ENCODE measurements around the gene XRN1. TPM values are rescaled to one million over a fixed set of nuclear protein-coding genes. Genes with fewer than 3 reads are reported as not detected.
"Not testable (repeated sequence)": the region's sequence is repeated elsewhere in the genome, so short reads cannot be mapped to it uniquely, and the experiment has no call there.

The XRN1 gene
- polyA plus RNA-seq, 6 donors from 2014 or later: 42.0 to 72.6 (median 65.9) TPM

DNA sequence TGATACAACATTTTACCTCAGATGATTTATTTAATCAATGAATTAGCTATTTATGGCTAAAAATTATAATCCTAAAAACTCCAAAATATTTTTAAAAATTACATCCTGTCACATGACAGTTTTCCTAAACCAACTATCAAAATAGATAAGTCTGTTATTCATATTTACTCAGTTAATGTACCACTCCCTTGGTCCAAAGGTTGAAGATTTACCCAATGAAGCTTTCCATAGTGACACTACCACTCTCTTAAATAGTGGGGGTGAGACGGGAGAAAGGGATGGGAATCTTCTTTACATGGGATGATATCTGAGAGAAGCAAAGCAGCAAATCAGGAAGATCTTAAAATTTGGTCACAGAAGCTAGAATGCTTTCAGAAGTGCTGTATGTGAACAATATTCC lies 30.5 kb downstream of the XRN1 start:
- Mint-ChIP-seq H3K4me1 (no peaks in the 10 kb centered on the region), H3K27ac (no peak overlapping the region), H3K4me3 (no peak overlapping the region), H3K36me3 (peaks cover 28 to 37% of the 10 kb centered on the region in 2 donors), H3K27me3 (no peaks in the 10 kb centered on the region), H3K9me3 (no peaks in the 10 kb centered on the region)
- ATAC-seq (ENCODE audit: low read depth in 2 of 2) (no peak), DNase-seq (no peak)

DNA sequence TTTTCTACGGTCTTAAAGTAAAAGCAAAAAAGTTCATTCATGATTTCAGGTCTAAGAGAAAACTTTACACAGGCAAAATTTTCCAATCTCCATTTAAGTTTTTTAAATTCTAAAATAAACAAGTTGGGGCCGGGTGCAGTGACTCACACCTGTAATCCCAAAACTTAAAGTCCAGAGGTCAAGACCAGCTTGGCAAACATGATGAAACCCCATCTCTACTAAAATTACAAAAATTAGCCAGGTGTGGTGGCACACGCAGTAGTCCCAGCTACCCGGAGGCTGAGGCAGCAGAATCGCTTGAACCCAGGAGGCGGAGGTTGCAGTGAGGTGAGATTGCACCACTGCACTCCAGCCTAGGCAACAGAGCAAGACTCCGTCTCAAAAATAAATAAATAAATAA lies 47.3 kb downstream of the XRN1 start:
- not testable (repeated sequence) for ATAC-seq (ENCODE audit: low read depth in 2 of 2); H3K4me3 Mint-ChIP-seq; DNase-seq; H3K9me3 Mint-ChIP-seq; H3K27me3 Mint-ChIP-seq; H3K4me1 Mint-ChIP-seq; H3K27ac Mint-ChIP-seq
- peaks cover 32 to 52% of the 10 kb centered on the region in 2 donors for H3K36me3 Mint-ChIP-seq

DNA sequence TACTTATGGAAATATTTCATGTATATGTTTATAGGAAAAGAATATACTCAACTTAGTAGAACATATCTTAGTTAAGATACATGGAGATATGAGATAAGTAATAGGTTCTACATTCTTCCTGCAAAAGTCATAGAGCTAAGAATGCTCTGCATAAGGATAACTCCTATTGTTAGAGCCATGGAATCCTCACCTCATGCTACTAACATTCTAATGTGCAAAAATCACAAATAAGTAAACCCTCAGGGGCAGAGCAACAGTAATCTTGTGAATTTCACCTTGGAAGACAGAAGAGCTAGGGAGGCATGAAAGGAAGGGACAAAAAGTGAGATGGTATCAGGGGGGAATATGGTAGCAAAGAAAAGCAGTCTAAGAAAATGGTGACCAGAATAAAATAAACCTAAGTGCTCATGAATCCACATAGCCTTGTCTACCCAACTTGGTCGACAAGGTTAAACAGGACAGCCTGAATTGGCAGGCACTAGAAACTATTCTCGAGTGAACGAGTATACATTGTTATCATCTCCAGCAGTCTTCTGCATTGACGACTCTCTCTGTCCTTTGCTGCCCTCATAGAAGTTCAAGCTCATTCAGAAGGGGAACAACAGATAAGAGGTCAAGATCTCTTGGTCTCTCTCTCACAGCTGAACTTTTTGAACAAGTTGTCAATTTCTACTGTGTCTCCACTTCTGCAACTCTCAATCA lies 52.8 kb downstream of the XRN1 start:
- Mint-ChIP-seq H3K27me3 (no peaks in the 10 kb centered on the region), H3K36me3 (peaks cover 7 to 20% of the 10 kb centered on the region in 2 donors), H3K27ac (no peak overlapping the region), H3K9me3 (peaks cover 0 to 4% (median 0%) of the 10 kb centered on the region in 7 donors), H3K4me3 (no peak overlapping the region), H3K4me1 (no peaks in the 10 kb centered on the region)
- ATAC-seq (ENCODE audit: low read depth in 2 of 2) (no peak), DNase-seq (no peak)

DNA sequence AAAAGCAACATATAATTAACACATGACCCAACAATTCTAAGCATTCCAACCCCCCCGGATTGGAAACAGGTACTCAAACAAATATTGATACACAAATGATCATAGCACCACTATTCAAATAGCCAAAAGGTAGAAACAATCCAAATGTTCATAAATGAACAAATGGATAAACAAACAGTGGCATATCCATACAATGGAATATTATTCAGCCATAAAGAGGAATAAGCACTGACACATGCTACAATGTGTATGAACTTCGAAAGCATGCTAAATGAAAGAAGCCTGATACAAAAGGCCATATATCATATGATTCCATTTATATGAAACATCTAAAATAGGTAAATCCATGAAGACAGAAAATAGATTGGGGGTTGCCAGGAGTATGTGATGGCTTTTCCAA lies 62.8 kb downstream of the XRN1 start:
- H3K27me3 Mint-ChIP-seq: no peaks in the 10 kb centered on the region
- H3K36me3 Mint-ChIP-seq: peaks cover 31 to 43% of the 10 kb centered on the region in 2 donors
- peaks cover 0 to 4% (median 0%) of the 10 kb centered on the region in 7 donors for H3K9me3 Mint-ChIP-seq
- DNase-seq: no peak
- no peaks in the 10 kb centered on the region for H3K4me1 Mint-ChIP-seq
- no peak for ATAC-seq (ENCODE audit: low read depth in 2 of 2)
- no peak overlapping the region for H3K4me3 Mint-ChIP-seq
- no peak overlapping the region for H3K27ac Mint-ChIP-seq

DNA sequence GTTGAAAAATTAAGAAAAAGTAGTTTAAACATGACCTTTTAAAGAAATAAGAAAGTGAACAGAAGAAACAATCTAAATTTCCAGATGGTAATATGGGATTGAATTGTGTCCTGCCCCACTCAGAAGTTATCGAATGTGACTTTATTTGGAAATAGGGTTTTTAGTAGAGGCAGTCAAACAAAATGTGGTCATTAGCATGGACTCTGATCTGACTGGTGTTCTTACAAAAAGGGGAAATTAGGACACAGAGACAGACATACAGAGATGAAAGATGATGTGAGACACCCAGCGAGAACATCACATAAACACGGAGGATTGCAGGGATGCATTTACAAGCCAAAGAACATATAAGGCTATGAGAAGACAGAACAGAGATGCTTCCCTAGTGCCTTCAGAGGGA lies 73.2 kb downstream of the XRN1 start:
- peaks cover 5 to 8% of the 10 kb centered on the region in 2 donors for H3K36me3 Mint-ChIP-seq
- DNase-seq (no peak), ATAC-seq (ENCODE audit: low read depth in 2 of 2) (no peak)
- H3K27ac Mint-ChIP-seq: peak overlapping the region in 1 of 6 donors; percentile 65
- no peaks in the 10 kb centered on the region for H3K27me3 Mint-ChIP-seq
- H3K4me1 Mint-ChIP-seq: peaks cover 0 to 6% (median 0%) of the 10 kb centered on the region in 3 donors
- H3K4me3 Mint-ChIP-seq: no peak overlapping the region
- no peaks in the 10 kb centered on the region for H3K9me3 Mint-ChIP-seq

DNA sequence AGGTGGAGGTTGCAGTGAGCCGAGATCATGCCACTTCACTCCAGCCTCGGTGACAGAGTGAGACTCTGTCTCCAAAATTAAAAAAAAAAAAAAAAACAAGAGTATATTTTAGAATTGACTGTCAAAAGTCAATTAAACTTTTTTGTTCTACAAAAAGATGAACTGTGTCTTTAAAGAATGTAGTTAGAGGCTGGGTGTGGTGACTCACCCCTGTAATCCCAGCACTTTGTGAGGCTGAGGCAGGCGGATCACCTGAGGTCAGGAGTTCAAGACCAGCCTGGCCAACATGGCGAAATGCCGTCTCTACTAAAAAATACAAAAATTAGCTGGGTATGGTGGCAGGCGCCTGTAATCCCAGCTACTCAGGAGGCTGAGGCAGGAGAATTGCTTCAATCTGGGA lies 78.3 kb downstream of the XRN1 start:
- not testable (repeated sequence) for H3K4me1 Mint-ChIP-seq; H3K27me3 Mint-ChIP-seq; H3K27ac Mint-ChIP-seq; H3K9me3 Mint-ChIP-seq; DNase-seq; H3K4me3 Mint-ChIP-seq; ATAC-seq (ENCODE audit: low read depth in 2 of 2)
- H3K36me3 Mint-ChIP-seq: peaks cover 12 to 15% of the 10 kb centered on the region in 2 donors

DNA sequence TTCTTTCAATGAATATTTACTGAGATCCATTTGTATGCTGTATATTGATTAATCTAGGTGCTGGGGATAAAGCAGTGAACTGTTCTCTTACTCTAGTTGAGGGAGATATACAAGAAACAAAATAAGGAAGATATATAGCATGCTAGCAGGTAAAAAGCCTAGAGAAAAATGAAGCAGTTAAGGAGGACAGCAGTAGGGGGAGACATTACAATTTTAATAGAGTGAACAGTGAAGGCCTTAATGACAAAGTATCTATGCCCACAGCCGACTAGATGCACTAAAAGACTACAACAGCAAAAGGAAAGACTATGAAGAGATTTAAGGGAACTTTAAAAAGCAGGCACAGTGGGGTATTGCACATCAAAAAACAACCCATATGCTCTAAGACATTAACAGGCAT lies 81.4 kb downstream of the XRN1 start:
- ATAC-seq (ENCODE audit: low read depth in 2 of 2): no peak
- no peaks in the 10 kb centered on the region for H3K9me3 Mint-ChIP-seq
- no peak overlapping the region for H3K4me3 Mint-ChIP-seq
- peaks cover 0 to 3% (median 0%) of the 10 kb centered on the region in 3 donors for H3K4me1 Mint-ChIP-seq
- peaks cover 10 to 16% of the 10 kb centered on the region in 2 donors for H3K36me3 Mint-ChIP-seq
- H3K27me3 Mint-ChIP-seq: no peaks in the 10 kb centered on the region
- DNase-seq: no peak
- H3K27ac Mint-ChIP-seq: peak overlapping the region in 1 of 6 donors; percentile 3

DNA sequence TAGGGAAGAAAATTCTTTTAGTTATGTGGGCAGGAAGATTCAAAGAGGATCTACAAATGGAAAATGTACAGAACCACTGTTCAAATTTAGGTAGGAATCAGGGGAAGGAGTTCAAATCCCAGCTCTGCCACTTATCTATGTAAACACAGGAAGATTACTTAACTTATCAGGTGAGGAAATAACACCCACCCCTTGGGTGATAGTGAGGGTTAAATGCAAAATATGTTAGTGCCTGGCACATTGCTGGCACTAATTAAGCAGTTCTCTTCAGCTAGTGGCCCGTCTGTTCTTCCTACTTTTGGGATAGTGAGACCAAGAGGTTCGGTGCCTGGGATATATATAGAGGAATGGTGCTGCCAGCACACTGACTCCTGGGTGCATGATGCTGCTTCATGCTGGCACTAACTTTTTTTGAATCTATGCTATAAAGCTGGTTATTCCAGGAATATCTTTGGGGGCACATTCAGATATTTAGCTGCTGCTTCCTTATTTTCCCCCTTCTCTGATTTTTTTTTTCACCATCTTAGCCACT lies 83.8 kb downstream of the XRN1 start:
- DNase-seq (no peak), ATAC-seq (ENCODE audit: low read depth in 2 of 2) (no peak)
- H3K9me3 Mint-ChIP-seq: no peaks in the 10 kb centered on the region
- no peaks in the 10 kb centered on the region for H3K27me3 Mint-ChIP-seq
- H3K4me3 Mint-ChIP-seq: no peak overlapping the region
- peaks cover 19 to 23% of the 10 kb centered on the region in 2 donors for H3K36me3 Mint-ChIP-seq
- peaks cover 0 to 7% (median 0%) of the 10 kb centered on the region in 3 donors for H3K4me1 Mint-ChIP-seq
- no peak overlapping the region for H3K27ac Mint-ChIP-seq

DNA sequence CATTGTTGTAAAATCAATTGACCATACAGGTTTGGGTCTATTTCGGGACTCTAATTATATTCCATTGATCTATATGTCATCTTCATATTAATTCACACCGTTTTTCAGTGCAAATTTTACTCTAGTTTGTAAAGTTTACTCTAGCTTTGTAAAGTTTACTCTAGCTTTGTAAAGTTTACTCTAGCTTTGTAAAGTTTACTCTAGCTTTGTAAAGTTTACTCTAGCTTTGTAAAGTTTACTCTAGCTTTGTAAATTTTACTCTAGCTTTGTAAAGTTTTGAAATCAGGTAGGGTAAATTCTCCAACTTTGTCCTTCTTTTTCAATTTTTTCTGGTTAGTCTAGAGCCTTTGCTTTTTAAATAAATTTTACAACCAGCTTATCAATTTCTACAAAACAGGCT lies 84.4 kb downstream of the XRN1 start:
- not testable (repeated sequence) for H3K27ac Mint-ChIP-seq; DNase-seq; H3K4me3 Mint-ChIP-seq; H3K27me3 Mint-ChIP-seq; H3K9me3 Mint-ChIP-seq; H3K4me1 Mint-ChIP-seq; ATAC-seq (ENCODE audit: low read depth in 2 of 2)
- peaks cover 24 to 26% of the 10 kb centered on the region in 2 donors for H3K36me3 Mint-ChIP-seq

DNA sequence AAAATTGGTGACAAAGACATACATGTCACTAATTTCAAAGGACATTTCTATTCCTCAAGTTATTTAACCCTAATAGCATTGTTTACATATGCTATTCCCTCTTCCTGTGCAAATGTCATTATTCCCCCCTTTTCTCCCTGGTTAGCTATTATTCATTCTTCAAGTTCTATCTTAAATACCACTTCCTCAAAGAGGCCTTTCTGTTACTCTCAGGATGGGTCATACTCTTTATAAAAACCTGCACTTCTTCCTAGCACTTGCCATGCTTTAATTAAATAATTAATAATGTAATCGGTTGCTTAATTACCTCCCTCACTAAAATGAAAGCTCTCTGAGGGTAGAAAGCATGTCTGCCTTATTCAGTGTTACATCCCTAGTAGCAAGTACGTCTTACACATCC lies 88.5 kb downstream of the XRN1 start:
- ATAC-seq (ENCODE audit: low read depth in 2 of 2) (no peak), DNase-seq (no peak)
- Mint-ChIP-seq H3K4me3 (no peak overlapping the region), H3K27ac (peak overlapping the region in 3 of 6 donors; percentile 7 to 53 (median 7)), H3K9me3 (no peaks in the 10 kb centered on the region), H3K27me3 (no peaks in the 10 kb centered on the region), H3K4me1 (peaks cover 6 to 12% (median 7%) of the 10 kb centered on the region in 3 donors), H3K36me3 (peaks cover 34 to 38% of the 10 kb centered on the region in 2 donors)

DNA sequence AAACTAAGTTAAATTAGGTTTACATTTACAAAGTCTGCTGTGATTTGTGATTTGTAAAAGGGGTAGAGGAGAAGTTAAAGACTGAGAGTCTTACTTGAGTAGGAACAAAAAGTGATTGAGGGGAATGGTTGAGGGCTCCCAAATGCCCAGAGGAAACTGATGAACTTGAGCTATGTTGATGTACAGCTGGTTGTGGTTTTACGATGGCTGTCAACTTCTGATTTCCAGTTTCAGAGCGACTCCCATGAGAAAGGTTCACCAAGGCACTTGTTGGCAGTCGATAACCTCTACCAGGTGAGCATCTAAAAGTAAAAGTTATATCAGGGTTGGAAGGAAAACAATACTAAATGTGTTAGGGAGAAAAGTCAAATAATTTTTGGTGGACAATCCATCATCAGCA lies 91.0 kb downstream of the XRN1 start:
- ATAC-seq (ENCODE audit: low read depth in 2 of 2) (no peak), DNase-seq (no peak)
- Mint-ChIP-seq H3K4me3 (peak overlapping the region in 1 of 8 donors; percentile 76), H3K4me1 (peaks cover 6 to 8% (median 7%) of the 10 kb centered on the region in 3 donors), H3K27me3 (no peaks in the 10 kb centered on the region), H3K36me3 (peaks cover 43 to 52% of the 10 kb centered on the region in 2 donors), H3K27ac (peak overlapping the region in 5 of 6 donors; percentile 5 to 94 (median 76)), H3K9me3 (no peaks in the 10 kb centered on the region)

DNA sequence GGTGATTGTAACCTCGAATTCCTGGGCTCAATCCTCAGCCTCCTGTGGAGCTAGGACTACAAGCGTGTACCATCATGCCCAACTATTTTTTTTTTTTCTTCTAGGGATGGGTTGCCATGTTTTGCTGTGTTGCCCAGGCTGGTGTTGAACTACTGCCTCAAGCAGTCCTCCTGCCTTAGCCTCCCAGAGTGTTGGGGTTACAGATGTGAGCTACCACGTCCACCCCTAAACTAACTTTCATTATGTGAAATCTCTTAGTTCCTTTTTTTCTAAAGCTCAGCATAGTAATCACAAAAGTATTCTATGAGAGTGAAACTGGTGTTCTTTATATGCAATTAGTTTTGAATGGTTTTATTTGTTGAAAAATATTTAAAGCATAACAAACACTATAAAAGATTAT lies 92.1 kb downstream of the XRN1 start:
- Mint-ChIP-seq H3K4me1 (peaks cover 6 to 8% (median 7%) of the 10 kb centered on the region in 3 donors), H3K4me3 (no peak overlapping the region), H3K36me3 (peaks cover 43 to 47% of the 10 kb centered on the region in 2 donors), H3K9me3 (no peaks in the 10 kb centered on the region), H3K27me3 (no peaks in the 10 kb centered on the region), H3K27ac (peak overlapping the region in 1 of 6 donors; percentile 6)
- no peak for DNase-seq
- ATAC-seq (ENCODE audit: low read depth in 2 of 2): no peak

DNA sequence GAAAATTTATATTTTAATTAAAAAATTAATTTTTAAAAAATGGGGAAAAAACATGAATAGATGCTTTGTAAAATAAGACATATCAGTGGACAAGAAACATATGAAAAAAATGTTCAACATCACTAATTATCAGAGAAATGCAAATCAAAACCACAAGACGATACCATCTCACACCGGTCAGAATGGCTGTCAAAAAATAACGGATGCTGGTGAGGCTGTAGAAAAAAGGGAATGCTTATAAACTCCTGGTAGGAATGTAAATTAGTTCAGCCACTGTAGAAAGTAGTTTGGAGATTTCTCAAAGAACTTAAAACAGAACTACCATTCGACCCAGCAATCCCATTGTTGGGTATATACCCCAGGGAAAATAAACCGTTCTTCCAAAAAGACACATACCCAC lies 93.8 kb downstream of the XRN1 start:
- DNase-seq (no peak), ATAC-seq (ENCODE audit: low read depth in 2 of 2) (no peak)
- H3K36me3 Mint-ChIP-seq: peaks cover 37 to 45% of the 10 kb centered on the region in 2 donors
- H3K4me1 Mint-ChIP-seq: peaks cover 5 to 7% (median 6%) of the 10 kb centered on the region in 3 donors
- H3K27me3 Mint-ChIP-seq: no peaks in the 10 kb centered on the region
- H3K9me3 Mint-ChIP-seq: no peaks in the 10 kb centered on the region
- H3K4me3 Mint-ChIP-seq: no peak overlapping the region
- H3K27ac Mint-ChIP-seq: no peak overlapping the region

DNA sequence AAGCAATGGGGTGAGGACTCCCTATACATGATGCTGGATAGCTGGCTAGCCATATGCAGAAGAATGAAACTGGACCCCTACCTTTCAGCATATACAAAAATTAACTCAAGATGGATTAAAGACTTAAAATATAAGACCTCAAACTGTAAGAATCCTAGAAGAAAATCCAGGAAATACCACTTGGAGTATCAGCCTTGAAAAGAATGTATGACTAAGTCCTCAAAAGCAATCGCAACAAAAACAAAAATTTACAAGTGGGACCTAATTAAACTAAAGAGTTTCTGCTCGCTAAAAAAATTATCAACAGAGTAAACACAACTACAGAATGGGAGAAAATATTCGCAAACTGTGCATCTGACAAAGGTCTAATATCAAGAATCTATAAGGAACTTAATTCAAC lies 94.3 kb downstream of the XRN1 start:
- no peak for DNase-seq
- ATAC-seq (ENCODE audit: low read depth in 2 of 2): no peak
- Mint-ChIP-seq H3K36me3 (peaks cover 33 to 46% of the 10 kb centered on the region in 2 donors), H3K4me3 (no peak overlapping the region), H3K27me3 (no peaks in the 10 kb centered on the region), H3K9me3 (no peaks in the 10 kb centered on the region), H3K27ac (peak overlapping the region in 1 of 6 donors; percentile 64), H3K4me1 (peaks cover 5 to 7% (median 6%) of the 10 kb centered on the region in 3 donors)

Measured in naive B cell (primary cell).